Ovary (tissue), 3 donors: ENCODE data around the gene COL23A1.

Experiments used
- EP300 ChIP-seq: sonication (generic); formaldehyde crosslinking; IDR thresholded peaks from one replicate; pipeline ENCODE4 v1.6.1; 2017; ENCODE audit warnings: antibody characterized with exemption
- TF ChIP-seq, protein P1 (sequence below), 3 donors: fragments of 450-650 bp in 2 of 3; fragments of 200-600 bp in 1 of 3; IDR thresholded peaks; one replicate each; pipeline versions ENCODE4 v1.5.1 to v1.8.0; 2016 to 2022; ENCODE audit warnings: antibody characterized with exemption in 3 of 3, mild to moderate bottlenecking in 1 of 3
- donor health status: DM: no; HTN: no; CAD: no.

DNA sequence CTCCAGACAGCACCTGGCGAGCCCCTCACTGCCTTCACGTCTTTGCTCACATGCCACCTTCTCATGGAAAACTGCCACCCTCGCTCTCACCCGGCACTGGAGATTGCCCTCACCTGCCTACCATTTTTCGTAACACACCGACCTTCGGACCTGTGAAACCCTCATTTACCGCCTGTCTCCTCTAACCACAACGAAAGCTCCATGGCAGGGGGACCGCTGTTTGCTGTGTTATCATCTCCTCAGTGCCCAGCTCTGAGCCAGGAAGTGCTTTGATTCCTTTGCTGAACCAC, 248.4 kb downstream of the COL23A1 start:
- TF ChIP-seq, protein P1, sequence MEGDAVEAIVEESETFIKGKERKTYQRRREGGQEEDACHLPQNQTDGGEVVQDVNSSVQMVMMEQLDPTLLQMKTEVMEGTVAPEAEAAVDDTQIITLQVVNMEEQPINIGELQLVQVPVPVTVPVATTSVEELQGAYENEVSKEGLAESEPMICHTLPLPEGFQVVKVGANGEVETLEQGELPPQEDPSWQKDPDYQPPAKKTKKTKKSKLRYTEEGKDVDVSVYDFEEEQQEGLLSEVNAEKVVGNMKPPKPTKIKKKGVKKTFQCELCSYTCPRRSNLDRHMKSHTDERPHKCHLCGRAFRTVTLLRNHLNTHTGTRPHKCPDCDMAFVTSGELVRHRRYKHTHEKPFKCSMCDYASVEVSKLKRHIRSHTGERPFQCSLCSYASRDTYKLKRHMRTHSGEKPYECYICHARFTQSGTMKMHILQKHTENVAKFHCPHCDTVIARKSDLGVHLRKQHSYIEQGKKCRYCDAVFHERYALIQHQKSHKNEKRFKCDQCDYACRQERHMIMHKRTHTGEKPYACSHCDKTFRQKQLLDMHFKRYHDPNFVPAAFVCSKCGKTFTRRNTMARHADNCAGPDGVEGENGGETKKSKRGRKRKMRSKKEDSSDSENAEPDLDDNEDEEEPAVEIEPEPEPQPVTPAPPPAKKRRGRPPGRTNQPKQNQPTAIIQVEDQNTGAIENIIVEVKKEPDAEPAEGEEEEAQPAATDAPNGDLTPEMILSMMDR (IDR thresholded peaks at IDR 0.05) = no peak
- no peak for TF ChIP-seq EP300
